ENCODE data around the gene JADE3. TPM values are rescaled to one million over a fixed set of nuclear protein-coding genes. Genes with fewer than 3 reads are reported as not detected.

JADE3 gene
- total RNA-seq, 2 experiments from 2014 or later: 0.51 to 0.74 TPM

- no peak overlapping the region for H3K27ac Mint-ChIP-seq
- intact Hi-C loops (cut with micrococcal nuclease): no loop called here
- ChIA-PET CTCF (no interaction called here), POLR2A (no interaction called here)
- H3K4me1 Mint-ChIP-seq (ENCODE audit: low read depth): no peaks in the 10 kb centered on the region
- no peak overlapping the region for H3K4me3 Mint-ChIP-seq
- no peaks in the 10 kb centered on the region for H3K36me3 Mint-ChIP-seq (ENCODE audit: low read depth)
- no peaks in the 10 kb centered on the region for H3K27me3 Mint-ChIP-seq
- ATAC-seq (no peak), DNase-seq (no peak)
- H3K9me3 Mint-ChIP-seq: no peaks in the 10 kb centered on the region
- TF ChIP-seq CTCF (IDR thresholded peaks at IDR 0.05): no peak
Observed at GRCh38 chrX:47080915-47081236, 168.7 kb downstream of the JADE3 start.

- Mint-ChIP-seq H3K27me3 (no peaks in the 10 kb centered on the region), H3K9me3 (no peaks in the 10 kb centered on the region), H3K36me3 (ENCODE audit: low read depth) (no peaks in the 10 kb centered on the region), H3K4me1 (ENCODE audit: low read depth) (peaks cover 12% of the 10 kb centered on the region), H3K4me3 (no peak overlapping the region), H3K27ac (no peak overlapping the region)
- ChIA-PET CTCF (no interaction called here), POLR2A (interaction anchor here (1.4 kb wide), 1 partner anchor 37 kb away, joined by 3 read pairs; no protein-coding TSS in a partner anchor)
- intact Hi-C loops (cut with micrococcal nuclease): no loop called here
- no peak for TF ChIP-seq CTCF (IDR thresholded peaks at IDR 0.05)
- DNase-seq: peak; percentile 6
- peak; percentile 49 for ATAC-seq
Observed at GRCh38 chrX:47091149-47091775, 179.0 kb downstream of the JADE3 start.

GRCh38 chrX:47093248-47093647 is 181.0 kb downstream of the JADE3 start:
- intact Hi-C loops (cut with micrococcal nuclease): no loop called here
- H3K4me3 Mint-ChIP-seq: no peak overlapping the region
- H3K36me3 Mint-ChIP-seq (ENCODE audit: low read depth): no peaks in the 10 kb centered on the region
- no peaks in the 10 kb centered on the region for H3K27me3 Mint-ChIP-seq
- POLR2A ChIA-PET: interaction anchor here (0.6 kb wide), 1 partner anchor 31 kb away, joined by 3 read pairs; no protein-coding TSS in a partner anchor
- H3K4me1 Mint-ChIP-seq (ENCODE audit: low read depth): peaks cover 12% of the 10 kb centered on the region
- H3K9me3 Mint-ChIP-seq: no peaks in the 10 kb centered on the region
- no peak for TF ChIP-seq CTCF (IDR thresholded peaks at IDR 0.05)
- CTCF ChIA-PET: interaction anchor here (0.6 to 1.6 kb wide), 12 partner anchors 10 to 712 kb away, joined by 3 to 6 read pairs (median 3); no protein-coding TSS in a partner anchor
- ATAC-seq (peak; percentile 30), DNase-seq (peak; percentile 26)
- H3K27ac Mint-ChIP-seq: no peak overlapping the region

- peaks cover 12% of the 10 kb centered on the region for H3K4me1 Mint-ChIP-seq (ENCODE audit: low read depth)
- intact Hi-C loops (cut with micrococcal nuclease): no loop called here
- ChIA-PET CTCF (interaction anchor here (0.6 to 1.6 kb wide), 9 partner anchors 11 to 712 kb away, joined by 3 to 6 read pairs (median 3); no protein-coding TSS in a partner anchor), POLR2A (interaction anchor here (0.6 kb wide), 2 partner anchors 30 to 257 kb away, joined by 3 read pairs; partner anchors contain the start of gene RP2)
- H3K36me3 Mint-ChIP-seq (ENCODE audit: low read depth): no peaks in the 10 kb centered on the region
- H3K27ac Mint-ChIP-seq: no peak overlapping the region
- no peaks in the 10 kb centered on the region for H3K27me3 Mint-ChIP-seq
- TF ChIP-seq CTCF (IDR thresholded peaks at IDR 0.05): no peak
- no peaks in the 10 kb centered on the region for H3K9me3 Mint-ChIP-seq
- no peak overlapping the region for H3K4me3 Mint-ChIP-seq
- DNase-seq (no peak), ATAC-seq (no peak)
Observed at GRCh38 chrX:47093860-47094259, 181.6 kb downstream of the JADE3 start.

- Mint-ChIP-seq H3K9me3 (no peaks in the 10 kb centered on the region), H3K27me3 (no peaks in the 10 kb centered on the region), H3K4me1 (ENCODE audit: low read depth) (no peaks in the 10 kb centered on the region), H3K27ac (no peak overlapping the region), H3K4me3 (no peak overlapping the region), H3K36me3 (ENCODE audit: low read depth) (no peaks in the 10 kb centered on the region)
- ChIA-PET POLR2A (no interaction called here), CTCF (no interaction called here)
- intact Hi-C loops (cut with micrococcal nuclease): no loop called here
- TF ChIP-seq CTCF (IDR thresholded peaks at IDR 0.05): no peak
- ATAC-seq: no peak
- DNase-seq: no peak
Observed at GRCh38 chrX:47097018-47097417, 184.8 kb downstream of the JADE3 start.

All from activated CD8-positive, alpha-beta T cell treated with anti-CD3 and anti-CD28 coated beads for 36 hours (primary cell).